PC-3 (cell line): ENCODE measurements around the gene ARHGEF11.

Source experiments
- EZH2 ChIP-seq: fragments of 300-600 bp; sonication (generic); IDR thresholded peaks from one replicate; pipeline ENCODE4 v1.6.1; 2017; ENCODE audit warnings: antibody characterized with exemption, mild to moderate bottlenecking, low read length; ENCODE audit not compliant: unreplicated experiment
- EZH2phosphoT487 ChIP-seq: fragments of 300-600 bp; sonication (generic); IDR thresholded peaks from 2 replicates; pipeline ENCODE4 v1.6.1; 2018; ENCODE audit warnings: mild to moderate bottlenecking, antibody characterized with exemption, low read length, borderline replicate concordance
- TF ChIP-seq, protein P1 (sequence below): fragments of 300-600 bp; sonication (generic); conservative IDR thresholded peaks from 2 replicates; pipeline ENCODE4 v1.5.1; 2017; ENCODE audit warnings: antibody characterized with exemption, low read depth, mild to moderate bottlenecking, low read length

DNA sequence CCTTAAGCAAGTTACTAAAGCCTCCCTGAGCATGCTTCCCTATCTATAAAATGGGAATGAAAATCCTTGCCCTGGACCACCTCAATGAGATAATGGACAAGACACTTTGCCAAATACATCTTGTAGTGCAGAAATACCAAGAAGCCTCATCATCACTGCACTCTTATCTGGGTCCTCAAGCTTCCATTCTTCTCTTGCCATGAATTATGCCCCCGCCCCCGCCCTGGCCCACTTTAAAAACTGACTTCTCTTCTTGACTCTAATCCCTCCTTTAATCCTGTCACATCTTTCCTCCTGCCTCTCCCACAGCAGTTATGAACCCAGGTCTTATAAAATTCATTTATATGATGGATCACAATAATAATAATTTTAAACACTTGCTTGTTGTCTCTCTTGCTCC, 14.8 kb downstream of the ARHGEF11 start:
- TF ChIP-seq, protein P1, sequence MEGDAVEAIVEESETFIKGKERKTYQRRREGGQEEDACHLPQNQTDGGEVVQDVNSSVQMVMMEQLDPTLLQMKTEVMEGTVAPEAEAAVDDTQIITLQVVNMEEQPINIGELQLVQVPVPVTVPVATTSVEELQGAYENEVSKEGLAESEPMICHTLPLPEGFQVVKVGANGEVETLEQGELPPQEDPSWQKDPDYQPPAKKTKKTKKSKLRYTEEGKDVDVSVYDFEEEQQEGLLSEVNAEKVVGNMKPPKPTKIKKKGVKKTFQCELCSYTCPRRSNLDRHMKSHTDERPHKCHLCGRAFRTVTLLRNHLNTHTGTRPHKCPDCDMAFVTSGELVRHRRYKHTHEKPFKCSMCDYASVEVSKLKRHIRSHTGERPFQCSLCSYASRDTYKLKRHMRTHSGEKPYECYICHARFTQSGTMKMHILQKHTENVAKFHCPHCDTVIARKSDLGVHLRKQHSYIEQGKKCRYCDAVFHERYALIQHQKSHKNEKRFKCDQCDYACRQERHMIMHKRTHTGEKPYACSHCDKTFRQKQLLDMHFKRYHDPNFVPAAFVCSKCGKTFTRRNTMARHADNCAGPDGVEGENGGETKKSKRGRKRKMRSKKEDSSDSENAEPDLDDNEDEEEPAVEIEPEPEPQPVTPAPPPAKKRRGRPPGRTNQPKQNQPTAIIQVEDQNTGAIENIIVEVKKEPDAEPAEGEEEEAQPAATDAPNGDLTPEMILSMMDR = no peak
- no peak for TF ChIP-seq EZH2phosphoT487
- no peak for TF ChIP-seq EZH2
